Stimulated activated CD8-positive, alpha-beta memory T cell treated with anti-CD3 and anti-CD28 coated beads, Interleukin-12 subunit alpha, Interleukin-12 subunit beta, amount 100 ng/mL, for 24 hours (primary cell): ENCODE measurements around the gene LHPP.
"Not testable (repeated sequence)": the region's sequence is repeated elsewhere in the genome, so short reads cannot be mapped to it uniquely, and the experiment has no call there.

Experiments used
- DNase-seq: peaks from one replicate; pipeline ENCODE4 v3.0.0-alpha.2; 2020; ENCODE audit errors: extremely low read depth

The LHPP gene

GRCh38 chr10:124605856-124606812 is 144.5 kb downstream of the LHPP start:
- DNase-seq = no peak

DNA sequence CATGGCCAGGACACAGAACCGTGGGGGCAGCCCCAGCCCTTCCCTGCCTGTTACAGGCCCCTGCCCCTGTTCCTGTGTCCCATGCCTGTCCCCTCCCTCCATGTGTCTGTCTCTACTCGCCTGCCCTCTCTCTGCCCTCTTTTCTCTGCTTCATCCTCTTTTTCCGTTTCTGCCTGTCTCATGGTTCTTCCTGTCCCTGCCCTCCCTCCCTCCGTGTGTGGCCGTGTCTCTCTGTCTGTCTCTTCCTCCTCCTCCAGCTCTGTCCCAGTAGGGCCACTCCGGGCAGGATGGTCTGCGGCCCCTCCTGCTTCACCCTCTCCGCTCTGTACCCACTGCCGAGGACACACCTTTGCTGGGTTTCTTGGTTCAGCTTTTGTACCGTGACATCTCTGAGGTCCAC is 145.2 kb downstream of the LHPP start:
- no peak for DNase-seq

DNA sequence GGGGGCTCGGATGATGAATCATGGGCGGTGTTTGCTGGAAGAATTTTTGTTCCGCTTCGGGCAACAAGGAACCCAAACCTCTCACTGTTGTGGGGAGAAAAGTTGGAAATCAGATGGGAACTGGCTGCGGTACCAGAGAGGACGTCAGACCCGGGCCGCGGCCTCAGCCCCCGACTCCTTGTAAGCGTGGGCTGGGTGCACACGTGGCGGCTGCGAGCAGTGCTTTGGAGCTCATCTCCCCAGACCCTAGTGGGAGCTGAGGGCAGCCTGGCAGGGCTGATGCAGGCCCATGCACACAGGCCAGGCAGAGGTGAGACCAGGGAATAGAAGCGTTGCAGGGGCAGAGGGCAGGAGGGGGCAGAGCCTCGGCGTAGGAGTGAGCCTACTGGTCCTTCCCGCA is 146.1 kb downstream of the LHPP start:
- DNase-seq = no peak

GRCh38 chr10:124608093-124608721 is 146.6 kb downstream of the LHPP start:
- DNase-seq = no peak

DNA sequence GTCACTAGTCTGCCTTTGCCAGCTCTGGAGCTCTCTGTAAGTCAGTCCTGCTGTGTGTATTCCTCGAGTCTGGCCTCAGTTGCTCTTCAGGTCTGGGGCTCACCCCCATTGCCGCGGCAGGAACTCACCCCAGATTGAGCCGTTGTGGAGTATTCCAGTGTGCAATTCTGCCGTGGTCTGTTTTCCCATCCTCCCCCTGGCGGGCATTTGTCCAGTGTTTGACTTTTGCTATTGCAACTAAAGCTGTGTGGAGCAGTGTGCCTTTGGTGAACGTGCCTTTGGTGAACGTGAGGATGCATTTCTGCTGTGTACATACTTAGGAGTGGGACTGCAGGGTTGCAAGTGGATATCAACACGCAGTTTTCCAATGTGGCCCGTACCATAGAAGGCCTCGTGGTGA is 148.1 kb downstream of the LHPP start:
- DNase-seq = no peak

DNA sequence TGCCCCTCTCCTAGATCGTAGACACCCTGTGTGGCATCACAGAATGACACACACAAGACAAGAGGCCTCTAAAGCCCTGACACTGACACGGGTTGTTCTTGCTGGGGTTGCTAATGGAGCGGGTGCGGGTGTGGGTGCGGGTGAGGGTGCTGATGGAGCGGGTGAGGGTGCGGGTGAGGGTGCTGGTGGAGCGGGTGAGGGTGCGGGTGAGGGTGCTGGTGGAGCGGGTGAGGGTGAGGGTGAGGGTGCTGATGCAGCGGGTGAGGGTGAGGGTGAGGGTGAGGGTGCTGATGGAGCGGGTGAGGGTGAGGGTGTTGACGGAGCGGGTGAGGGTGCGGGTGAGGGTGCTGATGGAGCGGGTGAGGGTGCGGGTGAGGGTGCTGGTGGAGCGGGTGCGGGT is 148.6 kb downstream of the LHPP start:
- not testable (repeated sequence) for DNase-seq

GRCh38 chr10:124610851-124611250 is 149.2 kb downstream of the LHPP start:
- DNase-seq = not testable (repeated sequence)

DNA sequence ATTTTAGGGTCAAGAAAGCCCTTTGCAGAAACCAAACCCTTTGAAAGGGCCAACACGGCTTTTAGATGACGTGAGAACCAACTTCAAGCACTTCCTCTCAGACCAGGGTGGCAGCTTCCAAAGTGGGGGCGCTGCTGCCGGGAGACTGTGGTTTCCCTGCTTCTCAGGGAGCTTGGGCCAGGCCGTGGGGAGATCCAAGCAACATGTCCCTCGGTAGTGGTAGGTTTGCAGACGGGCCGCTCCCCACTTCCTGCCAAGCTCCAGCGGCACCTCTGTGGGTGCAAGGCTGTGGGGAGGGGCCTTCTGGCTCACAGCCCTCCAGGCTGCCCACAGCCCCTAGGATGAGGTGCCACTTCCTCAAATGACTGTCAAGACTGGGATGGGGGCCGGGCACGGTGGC is 150.1 kb downstream of the LHPP start:
- no peak for DNase-seq

GRCh38 chr10:124612611-124613498 is 151.2 kb downstream of the LHPP start:
- no peak for DNase-seq

- no peak for DNase-seq
Measured at GRCh38 chr10:124614003-124614659, 152.5 kb downstream of the LHPP start.

- no peak for DNase-seq
Measured at GRCh38 chr10:124615259-124615658, 153.6 kb downstream of the LHPP start.

DNA sequence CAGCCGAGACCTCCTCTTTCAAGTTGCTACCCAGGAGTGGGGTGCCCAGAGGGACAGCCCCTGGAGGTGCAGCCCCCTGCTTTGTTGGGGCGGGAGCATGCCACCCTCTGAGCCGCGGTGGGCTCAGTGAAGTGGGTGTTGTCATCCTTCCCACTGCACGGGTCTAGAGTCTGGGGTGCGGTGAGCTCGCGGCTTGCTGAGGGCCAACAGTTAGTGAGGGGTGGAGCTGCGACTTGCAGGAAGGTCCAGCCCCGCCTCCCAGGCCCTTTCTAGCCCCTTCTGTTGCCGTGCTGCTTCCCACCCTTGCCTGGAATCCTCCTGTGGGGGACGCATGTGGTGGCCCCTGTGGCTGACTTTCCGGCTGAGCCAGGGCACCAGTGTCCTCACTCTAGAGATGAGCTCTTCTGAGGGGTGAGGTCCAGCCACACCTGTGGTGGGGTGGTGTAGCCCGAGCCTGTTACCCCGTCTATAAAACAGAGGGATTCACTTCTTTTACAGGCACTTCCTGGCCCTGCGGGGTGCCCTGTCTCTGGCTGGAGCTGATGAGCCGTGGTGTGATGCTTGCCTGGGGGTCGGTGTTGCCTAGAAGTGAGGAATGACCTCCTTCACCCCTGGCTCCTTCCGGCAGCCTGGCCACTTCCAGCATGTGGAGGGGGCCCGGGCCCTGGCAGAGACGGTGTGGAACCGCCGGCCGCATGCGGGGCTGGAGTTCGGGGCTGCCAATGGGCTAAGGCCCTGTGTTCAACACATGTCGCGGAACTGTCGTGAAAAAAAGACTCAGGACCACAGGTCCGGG is 154.6 kb downstream of the LHPP start:
- DNase-seq = no peak

DNA sequence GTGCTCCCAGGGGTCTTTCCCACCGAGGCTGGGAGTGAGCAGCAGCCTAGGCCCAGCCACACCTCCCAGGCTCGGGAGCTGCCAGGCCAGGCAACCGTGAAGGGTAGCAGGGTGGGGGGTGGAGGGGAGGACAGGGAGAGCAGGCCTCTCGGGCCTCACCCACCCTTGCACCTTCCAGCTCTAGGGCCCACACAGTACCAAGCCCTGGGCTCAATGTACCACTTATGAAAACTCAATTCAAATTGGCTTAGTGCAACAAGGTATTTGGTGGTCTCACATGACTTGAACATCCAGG is 155.2 kb downstream of the LHPP start:
- no peak for DNase-seq

GRCh38 chr10:124618470-124619073 is 156.9 kb downstream of the LHPP start:
- no peak for DNase-seq

- DNase-seq = no peak
Measured at GRCh38 chr10:124619195-124619594, 157.6 kb downstream of the LHPP start.

GRCh38 chr10:124619802-124620490 is 158.3 kb downstream of the LHPP start:
- DNase-seq = no peak

GRCh38 chr10:124621637-124622036 is 160.0 kb downstream of the LHPP start:
- no peak for DNase-seq

GRCh38 chr10:124622158-124622557 is 160.5 kb downstream of the LHPP start:
- DNase-seq = no peak

- no peak for DNase-seq
Measured at GRCh38 chr10:124622866-124623536, 161.4 kb downstream of the LHPP start.
